Amniotic epithelial cell (primary cell): ENCODE results near the gene TMEM131L.
"Not testable (repeated sequence)": the region's sequence is repeated elsewhere in the genome, so short reads cannot be mapped to it uniquely, and the experiment has no call there.

Experiments used
- DNase-seq: peaks from one replicate; pipeline ENCODE4 v3.0.0-alpha.2; 2010; ENCODE audit warnings: low read depth

Gene TMEM131L

GRCh38 chr4:153507310-153508073, 41.3 kb downstream of the TMEM131L start:
- DNase-seq = no peak

- DNase-seq = not testable (repeated sequence)
Measured at GRCh38 chr4:153509212-153509611, 43.1 kb downstream of the TMEM131L start.

- DNase-seq = no peak
Measured at GRCh38 chr4:153509724-153510123, 43.6 kb downstream of the TMEM131L start.

DNA sequence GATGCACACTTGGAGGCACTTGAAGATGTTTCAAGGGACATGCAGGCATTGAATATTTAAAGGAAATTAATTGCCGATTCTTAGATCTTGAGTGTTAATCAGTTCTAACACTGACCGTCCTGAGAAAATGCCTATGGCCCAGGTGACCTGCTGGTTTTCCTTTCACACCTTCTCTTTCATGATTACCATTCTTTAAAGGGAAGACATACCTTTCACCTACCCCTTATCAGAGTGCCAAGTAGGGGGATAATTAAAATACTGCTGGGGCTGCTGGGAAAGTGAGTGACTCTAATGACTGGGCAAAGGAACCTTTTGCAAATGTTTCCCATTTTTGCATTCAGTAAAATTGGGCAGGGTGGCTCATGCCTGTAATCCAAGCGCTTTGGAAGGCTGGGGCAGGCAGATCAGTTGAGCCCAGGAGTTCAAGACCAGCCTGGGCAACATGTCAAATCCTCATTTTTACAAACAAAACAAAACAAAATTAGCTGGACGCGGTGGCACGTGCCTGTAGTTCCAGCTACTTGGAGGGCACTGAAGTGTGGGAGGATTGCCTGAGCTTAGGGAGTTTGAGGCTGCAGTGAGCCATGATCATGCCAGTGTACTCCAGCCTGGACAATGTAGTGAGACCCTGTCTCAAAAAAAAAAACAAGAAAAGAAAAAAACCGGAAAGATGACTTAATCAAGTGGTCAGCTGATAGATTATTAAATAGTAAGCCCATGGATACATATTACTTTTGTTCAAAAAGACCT, 44.3 kb downstream of the TMEM131L start:
- no peak for DNase-seq

GRCh38 chr4:153511104-153511503, 44.9 kb downstream of the TMEM131L start:
- DNase-seq = no peak

DNA sequence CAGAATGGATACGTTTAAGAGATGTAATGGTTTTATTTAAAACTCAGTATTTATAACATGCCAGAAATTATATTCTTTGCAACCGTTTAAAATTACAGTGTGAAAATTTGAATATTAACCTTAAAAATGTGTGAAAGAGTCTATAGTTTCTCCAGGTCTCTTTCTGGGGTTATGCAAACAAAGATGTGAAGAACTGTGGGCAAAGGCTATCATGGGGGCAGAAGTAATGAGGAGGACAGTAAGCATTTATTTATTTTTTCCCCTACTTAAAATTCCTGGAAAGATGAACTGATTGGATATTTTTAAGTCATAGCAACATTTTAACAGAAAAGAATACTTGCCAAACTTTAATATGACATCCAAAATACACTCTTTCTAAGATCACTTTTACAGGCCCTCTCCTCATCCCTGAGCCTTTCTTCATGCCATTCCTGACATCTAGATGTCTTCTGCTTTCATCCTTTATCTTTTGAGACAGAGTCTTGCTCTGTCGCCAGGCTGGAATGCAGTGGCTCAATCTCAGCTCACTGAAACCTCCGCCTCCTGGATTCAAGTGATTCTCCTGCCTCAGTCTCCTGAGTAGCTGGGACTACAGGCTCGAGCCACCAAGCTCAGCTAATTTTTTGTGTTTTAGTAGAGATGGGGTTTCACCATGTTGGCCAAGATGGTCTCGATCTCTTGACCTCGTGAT, 46.1 kb downstream of the TMEM131L start:
- DNase-seq = no peak

- no peak for DNase-seq
Measured at GRCh38 chr4:153512952-153513500, 46.9 kb downstream of the TMEM131L start.

GRCh38 chr4:153513596-153513995, 47.4 kb downstream of the TMEM131L start:
- no peak for DNase-seq

DNA sequence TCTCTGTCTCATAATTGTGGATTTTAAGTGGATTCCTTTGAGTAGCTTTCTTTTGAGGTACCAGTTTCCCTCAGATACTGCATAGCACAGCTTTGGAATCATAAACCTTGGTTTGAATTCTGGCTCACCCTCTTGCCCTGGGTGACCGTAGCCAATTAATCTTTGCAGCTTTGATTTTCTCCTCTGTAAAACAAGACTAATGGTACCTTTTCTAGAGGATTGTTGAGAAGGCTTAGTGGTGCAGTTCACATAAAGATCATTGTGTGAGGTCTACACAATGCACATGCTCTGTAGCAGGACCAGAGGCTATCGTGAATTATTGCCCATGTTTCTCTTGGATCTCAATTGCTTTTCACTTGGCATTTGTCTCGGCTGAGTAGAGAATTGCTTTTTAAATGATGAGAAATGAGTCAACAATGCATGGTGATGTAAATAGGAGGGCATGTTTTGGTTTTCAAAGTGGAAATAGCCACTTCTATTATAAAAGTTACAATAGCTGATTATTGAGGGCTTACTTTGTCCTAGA, 47.9 kb downstream of the TMEM131L start:
- peak; percentile 64 for DNase-seq

DNA sequence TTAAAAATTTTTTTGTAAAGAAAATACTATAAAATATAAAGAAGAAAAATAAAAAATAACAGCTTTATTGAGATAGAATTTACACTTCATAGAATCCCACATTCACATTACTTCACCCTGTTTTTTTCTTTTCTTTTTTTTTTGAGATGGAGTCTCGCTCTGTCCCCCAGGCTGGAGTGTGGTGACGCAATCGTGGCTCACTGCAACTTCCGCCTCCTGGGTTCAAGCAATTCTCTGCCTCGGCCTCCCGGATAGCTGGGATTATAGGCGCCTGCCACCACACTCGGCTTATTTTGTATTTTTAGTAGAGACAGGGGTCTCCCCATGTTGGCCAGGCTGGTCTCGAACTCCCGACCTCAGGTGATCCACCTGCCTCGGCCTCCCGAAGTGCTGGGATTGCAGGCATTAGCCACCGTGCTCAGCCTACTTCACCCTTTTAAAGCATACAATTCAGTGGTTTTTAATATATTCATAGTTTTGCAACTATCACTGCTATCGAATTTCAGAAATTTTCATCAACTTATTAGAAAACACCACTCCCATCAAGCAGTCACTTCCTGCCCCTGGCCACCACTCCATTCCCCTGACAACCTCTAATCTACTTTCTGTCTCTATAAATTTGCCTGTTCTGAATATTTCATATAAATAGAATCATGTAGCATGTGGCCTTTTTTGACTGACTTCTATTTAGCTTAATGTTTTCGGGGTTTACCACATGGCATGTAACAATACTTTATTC, 48.7 kb downstream of the TMEM131L start:
- DNase-seq = no peak

- no peak for DNase-seq
Measured at GRCh38 chr4:153517159-153517558, 51.0 kb downstream of the TMEM131L start.

- no peak for DNase-seq
Measured at GRCh38 chr4:153518001-153518400, 51.8 kb downstream of the TMEM131L start.

- no peak for DNase-seq
Measured at GRCh38 chr4:153518637-153519389, 52.7 kb downstream of the TMEM131L start.

GRCh38 chr4:153519687-153520086, 53.5 kb downstream of the TMEM131L start:
- no peak for DNase-seq

GRCh38 chr4:153520227-153520626, 54.1 kb downstream of the TMEM131L start:
- no peak for DNase-seq

DNA sequence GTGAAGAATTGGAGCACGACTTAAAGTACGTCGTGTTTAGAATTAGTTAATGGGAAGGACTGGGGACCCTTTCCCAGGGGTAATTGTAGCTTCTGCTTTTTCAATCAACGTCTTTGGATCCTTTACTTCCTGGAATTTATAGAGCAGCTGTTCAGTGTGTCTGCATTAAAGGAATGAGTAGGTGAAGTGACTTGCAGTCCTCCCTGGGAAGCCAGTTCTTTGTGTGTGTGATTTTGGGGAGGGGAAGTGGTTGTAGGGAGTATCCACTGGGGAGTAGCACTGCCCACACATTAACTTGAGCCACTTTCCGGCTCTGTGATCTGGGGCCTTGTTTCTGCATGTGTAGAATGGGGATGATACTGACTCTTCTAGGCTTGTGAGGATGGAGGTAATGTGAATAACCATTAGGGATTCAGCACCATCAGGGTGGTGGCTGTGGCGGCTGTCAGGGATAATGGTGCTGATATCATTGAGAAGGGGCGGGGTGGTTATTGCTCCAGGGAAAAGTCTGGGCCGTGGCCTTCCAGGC, 54.7 kb downstream of the TMEM131L start:
- DNase-seq = no peak

DNA sequence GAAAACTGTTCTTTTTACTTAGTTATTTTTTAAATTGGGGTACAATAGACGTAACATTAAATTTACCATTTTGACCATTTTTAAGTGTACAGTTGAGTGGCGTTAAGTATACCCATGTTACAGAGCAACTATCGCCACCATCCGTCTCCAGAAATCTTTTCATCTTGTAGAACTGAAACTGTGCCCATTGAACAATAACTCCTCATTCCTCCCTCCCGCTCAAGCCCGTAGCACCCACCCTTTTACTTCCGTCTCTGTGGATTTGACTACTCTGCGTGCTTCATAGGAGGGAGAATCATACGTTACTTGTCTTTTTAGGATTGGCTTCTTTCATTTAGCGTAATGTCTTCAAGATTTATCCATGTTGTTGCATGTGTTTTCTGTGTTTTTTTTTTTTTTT, 55.3 kb downstream of the TMEM131L start:
- DNase-seq = no peak

GRCh38 chr4:153521999-153522801, 56.0 kb downstream of the TMEM131L start:
- DNase-seq = no peak

DNA sequence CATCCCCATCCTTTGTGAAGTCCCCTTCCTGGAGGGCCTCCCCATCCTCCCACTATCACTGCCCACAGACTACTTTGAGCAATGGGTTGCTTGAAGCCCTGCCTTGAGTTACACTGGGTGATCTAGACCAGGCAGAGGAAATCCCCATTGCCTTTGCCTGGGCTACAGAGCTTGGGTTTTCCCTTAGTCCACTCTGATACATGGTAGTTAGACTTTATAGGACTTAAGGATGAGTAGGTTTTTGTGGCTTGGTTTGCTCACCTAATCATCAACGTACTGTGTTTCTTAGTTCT, 56.6 kb downstream of the TMEM131L start:
- no peak for DNase-seq
